DND-41 (cell line): ENCODE measurements around the gene LAMA2.

Source experiments
- EZH2 ChIP-seq: IDR thresholded peaks from 3 replicates; pipeline ENCODE4 v1.6.1; 2012; ENCODE audit warnings: borderline replicate concordance, low read depth, mild to moderate bottlenecking, moderate library complexity, low read length, inconsistent platforms; ENCODE audit not compliant: severe bottlenecking
- TF ChIP-seq, protein P1 (sequence below): IDR thresholded peaks from 2 replicates; pipeline ENCODE4 v1.5.1; 2012; ENCODE audit warnings: borderline replicate concordance, low read length, moderate library complexity, mild to moderate bottlenecking; ENCODE audit not compliant: poor library complexity, severe bottlenecking; ENCODE audit errors: extremely low read depth

DNA sequence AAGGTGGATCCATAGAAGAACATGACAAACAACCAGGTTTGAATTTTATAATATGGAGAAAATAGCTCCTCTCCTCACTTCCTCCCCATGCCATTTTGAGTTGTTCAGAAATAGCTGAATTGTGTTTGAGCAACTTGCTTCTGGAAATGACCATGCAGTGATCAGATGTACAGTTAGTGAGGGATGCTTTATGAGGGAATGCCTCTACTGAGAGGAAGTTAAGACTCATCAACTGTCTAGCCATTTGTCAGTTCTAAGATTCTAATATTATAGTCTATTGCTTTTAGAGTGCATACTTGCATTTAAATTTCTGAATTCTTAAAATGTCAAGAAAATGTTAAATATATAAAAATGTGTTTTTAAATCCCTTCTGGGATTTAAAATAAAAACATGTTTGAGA lies 3.8 kb downstream of the LAMA2 start:
- TF ChIP-seq, protein P1, sequence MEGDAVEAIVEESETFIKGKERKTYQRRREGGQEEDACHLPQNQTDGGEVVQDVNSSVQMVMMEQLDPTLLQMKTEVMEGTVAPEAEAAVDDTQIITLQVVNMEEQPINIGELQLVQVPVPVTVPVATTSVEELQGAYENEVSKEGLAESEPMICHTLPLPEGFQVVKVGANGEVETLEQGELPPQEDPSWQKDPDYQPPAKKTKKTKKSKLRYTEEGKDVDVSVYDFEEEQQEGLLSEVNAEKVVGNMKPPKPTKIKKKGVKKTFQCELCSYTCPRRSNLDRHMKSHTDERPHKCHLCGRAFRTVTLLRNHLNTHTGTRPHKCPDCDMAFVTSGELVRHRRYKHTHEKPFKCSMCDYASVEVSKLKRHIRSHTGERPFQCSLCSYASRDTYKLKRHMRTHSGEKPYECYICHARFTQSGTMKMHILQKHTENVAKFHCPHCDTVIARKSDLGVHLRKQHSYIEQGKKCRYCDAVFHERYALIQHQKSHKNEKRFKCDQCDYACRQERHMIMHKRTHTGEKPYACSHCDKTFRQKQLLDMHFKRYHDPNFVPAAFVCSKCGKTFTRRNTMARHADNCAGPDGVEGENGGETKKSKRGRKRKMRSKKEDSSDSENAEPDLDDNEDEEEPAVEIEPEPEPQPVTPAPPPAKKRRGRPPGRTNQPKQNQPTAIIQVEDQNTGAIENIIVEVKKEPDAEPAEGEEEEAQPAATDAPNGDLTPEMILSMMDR: no peak
- no peak for TF ChIP-seq EZH2
